Neural cell (in vitro differentiated cells): ENCODE results near the gene MTCH1. TPM values are rescaled to one million over a fixed set of nuclear protein-coding genes. Genes with fewer than 3 reads are reported as not detected.

Experiments
- H2AFZ ChIP-seq: fragments of 200-600, 300-800 bp; sonication (generic), shearing (Covaris generic); 2 replicates; pipeline ENCODE4 v1.6.0; 2014; ENCODE audit warnings: low read depth, mild to moderate bottlenecking, antibody characterized with exemption, low read length, moderate library complexity
- H3F3A ChIP-seq: fragments of 200-600 bp; shearing (Covaris generic); 2 replicates; pipeline ENCODE4 v1.6.1; 2016; ENCODE audit warnings: mild to moderate bottlenecking, moderate library complexity, mixed read lengths, antibody characterized with exemption, low read length; ENCODE audit not compliant: insufficient read depth, poor library complexity, severe bottlenecking
- H3K27ac ChIP-seq: fragments of 200-600, 300-800 bp; sonication (generic), shearing (Covaris generic); 2 replicates; pipeline ENCODE4 v1.5.1; 2014; ENCODE audit warnings: mild to moderate bottlenecking, low read length, moderate library complexity
- H3K27me3 ChIP-seq: fragments of 300-800, 200-600 bp; sonication (generic), shearing (Covaris generic); 2 replicates; pipeline ENCODE4 v1.6.0; 2014; ENCODE audit warnings: mild to moderate bottlenecking, low read depth, low read length, moderate library complexity; ENCODE audit not compliant: insufficient read depth
- H3K36me3 ChIP-seq: fragments of 300-800, 200-600 bp; sonication (generic), shearing (Covaris generic); 2 replicates; pipeline ENCODE4 v1.5.1; 2014; ENCODE audit warnings: mild to moderate bottlenecking, antibody characterized with exemption, low read length, moderate library complexity; ENCODE audit not compliant: insufficient read depth
- H3K4me2 ChIP-seq: fragments of 300-800, 200-600 bp; sonication (generic), shearing (Covaris generic); 2 replicates; pipeline ENCODE4 v1.6.0; 2014; ENCODE audit warnings: mild to moderate bottlenecking, low read length
- H3K4me3 ChIP-seq: fragments of 300-800, 200-600 bp; sonication (generic), shearing (Covaris generic); 2 replicates; pipeline ENCODE4 v1.5.1; 2014; ENCODE audit warnings: mild to moderate bottlenecking, low read length, moderate library complexity
- H3K79me2 ChIP-seq: fragments of 200-600 bp; shearing (Covaris generic); replicated peaks from 2 replicates; pipeline ENCODE4 v1.6.0; 2014; ENCODE audit warnings: mild to moderate bottlenecking, low read length, moderate library complexity; ENCODE audit not compliant: insufficient read depth
- H3K9ac ChIP-seq: fragments of 300-800, 200-600 bp; sonication (generic), shearing (Covaris generic); 2 replicates; pipeline ENCODE4 v1.6.1; 2016; ENCODE audit warnings: mild to moderate bottlenecking, low read length, mixed read lengths
- H3K9me2 ChIP-seq: fragments of 200-600 bp; shearing (Covaris generic); 2 replicates; pipeline ENCODE4 v1.6.1; 2016; ENCODE audit warnings: mild to moderate bottlenecking, low read length, mixed read lengths; ENCODE audit not compliant: insufficient read depth
- H3K9me3 ChIP-seq: fragments of 200-600, 300-800 bp; sonication (generic), shearing (Covaris generic); 2 replicates; pipeline ENCODE4 v1.6.1; 2016; ENCODE audit warnings: mild to moderate bottlenecking, mixed run types, low read length, moderate library complexity, mixed read lengths
- H4K20me1 ChIP-seq: fragments of 200-600 bp; shearing (Covaris generic); 2 replicates; pipeline ENCODE4 v1.6.1; 2016; ENCODE audit warnings: mild to moderate bottlenecking, mixed run types; ENCODE audit not compliant: insufficient read depth
- EP300 ChIP-seq: fragments of 450-650 bp; conservative IDR thresholded peaks from 2 replicates; pipeline ENCODE4 v1.6.1; 2014; ENCODE audit warnings: antibody characterized with exemption, mild to moderate bottlenecking, moderate library complexity; ENCODE audit not compliant: poor library complexity, severe bottlenecking
- EZH2 ChIP-seq: fragments of 200-600, 300-800 bp; shearing (Covaris generic), sonication (generic); IDR thresholded peaks from 2 replicates; pipeline ENCODE4 v1.6.1; 2014; ENCODE audit warnings: antibody characterized with exemption, low read length, borderline replicate concordance, mild to moderate bottlenecking; ENCODE audit not compliant: insufficient read depth, poor library complexity, severe bottlenecking
- MXI1 ChIP-seq: fragments of 450-650 bp; conservative IDR thresholded peaks from 2 replicates; pipeline ENCODE4 v1.6.1; 2014; ENCODE audit warnings: antibody characterized with exemption, mild to moderate bottlenecking; ENCODE audit not compliant: poor library complexity, severe bottlenecking
- POLR2AphosphoS5 ChIP-seq: IDR thresholded peaks from 2 replicates; pipeline ENCODE4 v1.6.1; 2012
- RAD21 ChIP-seq: fragments of 450-650 bp; conservative IDR thresholded peaks from 2 replicates; pipeline ENCODE4 v1.6.1; 2014; ENCODE audit warnings: antibody characterized with exemption, mild to moderate bottlenecking, moderate library complexity
- REST ChIP-seq: IDR thresholded peaks from 2 replicates; pipeline ENCODE4 v1.6.1; 2012; ENCODE audit warnings: borderline replicate concordance
- SMC3 ChIP-seq: fragments of 450-650 bp; conservative IDR thresholded peaks from 2 replicates; pipeline ENCODE4 v1.6.1; 2014; ENCODE audit warnings: antibody characterized with exemption, mild to moderate bottlenecking, moderate library complexity; ENCODE audit not compliant: poor library complexity
- TAF1 ChIP-seq: IDR thresholded peaks from 2 replicates; pipeline ENCODE4 v1.6.1; 2012; ENCODE audit warnings: low read depth
- polyA plus RNA-seq: library from polyadenylated mRNA; depleted of rRNA; stranded (reverse); fragments of >200 nt; gene quantifications from 2 replicates; pipeline ENCODE4 v1.2.3, GENCODE V29; 2014
- TF ChIP-seq, protein P1 (sequence below): fragments of 450-650 bp; IDR thresholded peaks from 2 replicates; pipeline ENCODE4 v1.5.1; 2014; ENCODE audit warnings: antibody characterized with exemption, mild to moderate bottlenecking, moderate library complexity; ENCODE audit not compliant: poor library complexity, severe bottlenecking

The MTCH1 gene
- polyA plus RNA-seq, 1 donor from 2014 or later, result 217 TPM

- Histone ChIP-seq H3K79me2 (no peaks in the 10 kb centered on the region), H3K27me3 (no peaks in the 10 kb centered on the region), H3F3A (no peaks in the 10 kb centered on the region), H3K9me3 (no peaks in the 10 kb centered on the region), H3K9me2 (no peaks in the 10 kb centered on the region), H3K4me2 (no peak overlapping the region), H3K36me3 (no peaks in the 10 kb centered on the region), H3K4me3 (no peak overlapping the region), H3K9ac (no peak overlapping the region), H4K20me1 (no peaks in the 10 kb centered on the region), H3K27ac (no peak overlapping the region), H2AFZ (no peak overlapping the region)
- TF ChIP-seq TAF1 (no peak), MXI1 (no peak), REST (no peak), EZH2 (no peak), EP300 (no peak), RAD21 (no peak), SMC3 (no peak), POLR2AphosphoS5 (no peak)
- TF ChIP-seq, protein P1, sequence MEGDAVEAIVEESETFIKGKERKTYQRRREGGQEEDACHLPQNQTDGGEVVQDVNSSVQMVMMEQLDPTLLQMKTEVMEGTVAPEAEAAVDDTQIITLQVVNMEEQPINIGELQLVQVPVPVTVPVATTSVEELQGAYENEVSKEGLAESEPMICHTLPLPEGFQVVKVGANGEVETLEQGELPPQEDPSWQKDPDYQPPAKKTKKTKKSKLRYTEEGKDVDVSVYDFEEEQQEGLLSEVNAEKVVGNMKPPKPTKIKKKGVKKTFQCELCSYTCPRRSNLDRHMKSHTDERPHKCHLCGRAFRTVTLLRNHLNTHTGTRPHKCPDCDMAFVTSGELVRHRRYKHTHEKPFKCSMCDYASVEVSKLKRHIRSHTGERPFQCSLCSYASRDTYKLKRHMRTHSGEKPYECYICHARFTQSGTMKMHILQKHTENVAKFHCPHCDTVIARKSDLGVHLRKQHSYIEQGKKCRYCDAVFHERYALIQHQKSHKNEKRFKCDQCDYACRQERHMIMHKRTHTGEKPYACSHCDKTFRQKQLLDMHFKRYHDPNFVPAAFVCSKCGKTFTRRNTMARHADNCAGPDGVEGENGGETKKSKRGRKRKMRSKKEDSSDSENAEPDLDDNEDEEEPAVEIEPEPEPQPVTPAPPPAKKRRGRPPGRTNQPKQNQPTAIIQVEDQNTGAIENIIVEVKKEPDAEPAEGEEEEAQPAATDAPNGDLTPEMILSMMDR, result no peak
These were observed 47.3 kb upstream of the MTCH1 start for GRCh38 chr6:37033255-37033654.

GRCh38 chr6:37032239-37032638, 46.2 kb upstream of the MTCH1 start:
- Histone ChIP-seq H3F3A (no peaks in the 10 kb centered on the region), H4K20me1 (no peaks in the 10 kb centered on the region), H3K9ac (no peak overlapping the region), H3K4me3 (no peak overlapping the region), H3K27me3 (no peaks in the 10 kb centered on the region), H2AFZ (no peak overlapping the region), H3K79me2 (no peaks in the 10 kb centered on the region), H3K27ac (no peak overlapping the region), H3K9me2 (no peaks in the 10 kb centered on the region), H3K9me3 (no peaks in the 10 kb centered on the region), H3K36me3 (no peaks in the 10 kb centered on the region), H3K4me2 (no peak overlapping the region)
- TF ChIP-seq EP300 (no peak), REST (no peak), POLR2AphosphoS5 (no peak), EZH2 (no peak), SMC3 (no peak), MXI1 (no peak), TAF1 (no peak), RAD21 (no peak)
- TF ChIP-seq, protein P1, result no peak
